Neuronal stem cell (in vitro differentiated cells): Measurements from ENCODE around the gene PRR23C.
A peak's percentile ranks its signal among the peaks of the same experiment; 100 is the strongest.

Source experiments
- DNase-seq: peaks from one replicate; pipeline ENCODE4 v3.0.0-alpha.2; 2013; ENCODE audit warnings: low spot score
- H2AFZ ChIP-seq: one replicate; pipeline ENCODE4 v1.6.1; 2013; ENCODE audit warnings: mild to moderate bottlenecking, low read length, inconsistent platforms
- H2AK5ac ChIP-seq: 2 replicates; pipeline ENCODE4 v1.6.1; 2013; ENCODE audit warnings: low read depth, mild to moderate bottlenecking, inconsistent platforms, low read length, moderate library complexity, mixed read lengths
- H2BK120ac ChIP-seq: 2 replicates; pipeline ENCODE4 v1.6.1; 2013; ENCODE audit warnings: low read depth, mild to moderate bottlenecking, inconsistent platforms, low read length, moderate library complexity, mixed read lengths
- H2BK12ac ChIP-seq: one replicate; pipeline ENCODE4 v1.6.1; 2013; ENCODE audit warnings: low read length, inconsistent platforms
- H2BK15ac ChIP-seq: 2 replicates; pipeline ENCODE4 v1.6.1; 2013; ENCODE audit warnings: mild to moderate bottlenecking, low read length, inconsistent platforms, mixed read lengths
- H2BK5ac ChIP-seq: one replicate; pipeline ENCODE4 v1.6.1; 2013; ENCODE audit warnings: inconsistent platforms, mild to moderate bottlenecking, low read length, moderate library complexity
- H3K14ac ChIP-seq: one replicate; pipeline ENCODE4 v1.6.1; 2013; ENCODE audit warnings: low read length, inconsistent platforms
- H3K18ac ChIP-seq: 2 replicates; pipeline ENCODE4 v1.6.1; 2013; ENCODE audit warnings: low read length, inconsistent platforms
- H3K23ac ChIP-seq: 2 replicates; pipeline ENCODE4 v1.6.1; 2013; ENCODE audit warnings: low read depth, mild to moderate bottlenecking, mixed read lengths, low read length, inconsistent platforms; ENCODE audit not compliant: poor library complexity
- H3K27ac ChIP-seq: replicated peaks from 3 replicates; pipeline ENCODE4 v1.5.1; 2013; ENCODE audit warnings: low read length, inconsistent platforms
- H3K27me3 ChIP-seq, 3 experiments: 2 replicates each; pipeline ENCODE4 v1.6.1; 2013; ENCODE audit warnings: low read length in 3 of 3, mild to moderate bottlenecking in 2 of 3, inconsistent platforms in 1 of 3, low read depth in 1 of 3, mixed read lengths in 1 of 3, moderate library complexity in 1 of 3; ENCODE audit not compliant: control insufficient read depth in 3 of 3, insufficient read depth in 3 of 3
- H3K36me3 ChIP-seq, 2 donors: replicated peaks in 1 of 2; 2 replicates each; pipeline ENCODE4 v1.6.1; 2013; ENCODE audit warnings: low read length in 2 of 2; ENCODE audit not compliant: control insufficient read depth in 2 of 2, insufficient read depth in 2 of 2
- H3K4ac ChIP-seq: 2 replicates; pipeline ENCODE4 v1.6.1; 2013; ENCODE audit warnings: inconsistent platforms, mild to moderate bottlenecking, low read length, moderate library complexity
- H3K4me1 ChIP-seq, 2 donors: 1 replicate in 1 of 2; 2 replicates in 1 of 2; pipeline ENCODE4 v1.6.1; 2013; ENCODE audit warnings: low read length in 2 of 2, low read depth in 1 of 2; ENCODE audit not compliant: control insufficient read depth in 2 of 2, insufficient read depth in 1 of 2
- H3K4me2 ChIP-seq: one replicate; pipeline ENCODE4 v1.6.1; 2013; ENCODE audit warnings: mild to moderate bottlenecking, low read length, inconsistent platforms; ENCODE audit not compliant: insufficient read depth, poor library complexity, severe bottlenecking
- H3K4me3 ChIP-seq, 2 donors: 2 replicates each; pipeline ENCODE4 v1.5.1; 2013; ENCODE audit warnings: low read length in 2 of 2, mild to moderate bottlenecking in 2 of 2, inconsistent platforms in 1 of 2, moderate library complexity in 1 of 2
- H3K79me1 ChIP-seq: one replicate; pipeline ENCODE4 v1.6.1; 2013; ENCODE audit warnings: low read depth, mild to moderate bottlenecking, inconsistent platforms, low read length, moderate library complexity
- H3K9ac ChIP-seq: one replicate; pipeline ENCODE4 v1.6.1; 2013; ENCODE audit warnings: mild to moderate bottlenecking, low read depth, low read length, inconsistent platforms; ENCODE audit not compliant: poor library complexity
- H3K9me3 ChIP-seq, 2 donors: replicated peaks in 1 of 2; 2 replicates each; pipeline versions ENCODE3 to v1.6.1; 2013; ENCODE audit warnings: low read length in 2 of 2, mild to moderate bottlenecking in 2 of 2, inconsistent platforms in 1 of 2, low read depth in 1 of 2, mixed read lengths in 1 of 2, moderate library complexity in 1 of 2; ENCODE audit not compliant: control insufficient read depth in 2 of 2, insufficient read depth in 1 of 2
- H4K8ac ChIP-seq: one replicate; pipeline ENCODE4 v1.6.1; 2013; ENCODE audit warnings: low read depth, mild to moderate bottlenecking, inconsistent platforms, low read length, moderate library complexity
- H4K91ac ChIP-seq: one replicate; pipeline ENCODE4 v1.6.1; 2013; ENCODE audit warnings: low read length, low read depth, mild to moderate bottlenecking, inconsistent platforms; ENCODE audit not compliant: poor library complexity
- WGBS, 2 donors: extraction: QIAGEN DNeasy Blood & Tissue Kit; methylation state at CpG; one replicate each; pipeline ENCODE4 v1.1.7; 2013; ENCODE audit warnings: missing lambda C conversion rate in 2 of 2, mixed read lengths in 1 of 2; ENCODE audit not compliant: insufficient read length in 2 of 2, insufficient replicate concordance in 1 of 2; ENCODE audit errors: extremely low coverage in 2 of 2; 5-methylcytosine and 5-hydroxymethylcytosine counted together

PRR23C gene

DNA sequence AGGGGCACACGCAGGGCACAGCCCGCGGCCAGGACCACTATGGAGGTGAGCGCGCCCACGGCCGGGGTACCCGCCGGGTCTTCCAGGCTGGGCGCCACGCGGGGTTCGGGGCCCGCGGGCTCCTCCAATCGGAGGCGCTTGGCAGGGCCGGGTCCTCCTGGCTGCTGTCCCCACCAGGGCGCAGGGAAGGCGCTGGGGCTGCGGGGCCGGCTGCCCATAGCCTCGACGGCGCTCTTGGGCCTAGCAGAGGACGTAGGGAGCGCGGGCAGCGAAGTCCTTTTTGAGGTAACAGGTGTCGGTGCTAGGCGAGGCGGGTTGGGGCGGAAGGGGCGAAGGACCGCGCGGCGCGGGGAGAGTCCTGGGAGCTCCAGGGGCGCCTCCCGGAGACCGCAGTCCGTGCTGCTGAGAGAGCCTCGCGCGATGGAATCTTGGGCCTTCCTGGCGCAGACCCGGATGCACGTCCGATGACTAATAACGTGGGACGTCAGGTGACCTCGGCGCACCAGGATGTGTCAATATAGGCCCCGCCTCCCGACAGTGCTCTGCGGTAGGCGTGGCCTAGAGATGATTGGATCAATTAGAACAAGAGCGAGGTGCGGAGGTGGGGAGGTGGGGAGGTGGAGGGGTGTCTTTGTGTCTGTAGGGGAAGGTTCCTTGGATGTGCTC lies 38.5 kb downstream of the PRR23C start, which contains the start of gene PRR23A:
PRR23A (minus strand) TSS at position 218 of the 666 bp plus-strand sequence; CDS start at position 218, 0 bp downstream.
- Histone ChIP-seq H4K8ac (no peak within 1 kb of the TSS), H3K36me3 (no peaks in the 10 kb centered on the region), H3K4me2 (no peak within 1 kb of the TSS), H2BK5ac (no peak within 1 kb of the TSS), H3K23ac (no peak within 1 kb of the TSS), H3K79me1 (no peaks in the 10 kb centered on the region), H3K27ac (no peak within 1 kb of the TSS), H3K18ac (no peak within 1 kb of the TSS), H2AK5ac (no peak within 1 kb of the TSS), H3K9ac (no peak within 1 kb of the TSS), H3K14ac (peak within 1 kb of the TSS; percentile 56), H3K4ac (no peak within 1 kb of the TSS), H3K9me3 (peaks cover 0 to 3% of the 10 kb centered on the region in 2 donors), H4K91ac (no peak within 1 kb of the TSS), H2BK120ac (no peak within 1 kb of the TSS), H3K4me3 (peak within 1 kb of the TSS in 1 of 2 donors; percentile 51), H2BK15ac (no peak within 1 kb of the TSS), H3K4me1 (no peaks in the 10 kb centered on the region), H2AFZ (no peak within 1 kb of the TSS), H2BK12ac (no peak within 1 kb of the TSS), H3K27me3 (no peaks in the 10 kb centered on the region)
- WGBS, 2 donors, result no CpG with 5 or more reads among the region's 60 CpGs
- no peak for DNase-seq

DNA sequence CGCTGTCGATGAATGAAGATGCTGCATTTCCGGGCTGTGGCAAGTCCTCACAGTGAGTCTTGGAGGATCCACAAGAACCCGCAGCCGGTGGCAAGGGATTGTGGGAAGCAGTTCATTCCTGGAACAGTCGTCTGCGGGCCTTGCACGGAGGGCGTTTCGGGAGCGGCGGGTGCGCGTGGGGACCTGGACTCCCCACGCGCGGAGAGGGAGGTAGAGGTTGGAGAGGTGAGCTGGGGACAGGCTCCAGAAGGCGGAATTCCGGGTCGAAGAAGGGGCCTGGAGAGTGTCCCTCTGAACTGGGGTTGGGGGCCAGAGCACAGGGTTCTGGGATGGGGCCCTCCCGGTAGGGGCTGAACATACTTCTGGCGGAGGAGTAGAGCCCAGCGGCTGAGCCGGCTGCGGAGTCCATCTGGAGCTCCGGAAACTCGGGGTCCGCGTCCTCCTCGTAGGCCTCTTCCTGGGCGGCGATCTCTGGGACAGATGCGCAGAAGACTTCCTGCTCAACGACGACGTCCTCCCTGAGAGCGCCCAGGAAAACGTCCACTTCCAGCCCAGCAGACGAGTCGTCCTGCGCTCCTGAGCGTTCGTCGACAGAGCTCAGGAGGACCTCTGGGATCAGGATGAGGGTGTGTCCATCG lies 39.2 kb downstream of the PRR23C start:
- Histone ChIP-seq H2BK120ac (no peak overlapping the region), H3K79me1 (no peaks in the 10 kb centered on the region), H3K4me2 (no peak overlapping the region), H3K4me3 (no peak overlapping the region), H3K14ac (peak overlapping the region; percentile 56), H3K4ac (no peak overlapping the region), H2BK15ac (no peak overlapping the region), H3K27me3 (no peaks in the 10 kb centered on the region), H3K36me3 (no peaks in the 10 kb centered on the region), H3K23ac (no peak overlapping the region), H2AK5ac (no peak overlapping the region), H3K9ac (no peak overlapping the region), H3K18ac (no peak overlapping the region), H2BK12ac (no peak overlapping the region), H2AFZ (no peak overlapping the region), H2BK5ac (no peak overlapping the region), H4K8ac (no peak overlapping the region), H3K9me3 (peaks cover 0 to 3% of the 10 kb centered on the region in 2 donors), H4K91ac (no peak overlapping the region), H3K27ac (no peak overlapping the region), H3K4me1 (no peaks in the 10 kb centered on the region)
- no peak for DNase-seq
- WGBS, 2 donors, result no CpG with 5 or more reads among the region's 45 CpGs

DNA sequence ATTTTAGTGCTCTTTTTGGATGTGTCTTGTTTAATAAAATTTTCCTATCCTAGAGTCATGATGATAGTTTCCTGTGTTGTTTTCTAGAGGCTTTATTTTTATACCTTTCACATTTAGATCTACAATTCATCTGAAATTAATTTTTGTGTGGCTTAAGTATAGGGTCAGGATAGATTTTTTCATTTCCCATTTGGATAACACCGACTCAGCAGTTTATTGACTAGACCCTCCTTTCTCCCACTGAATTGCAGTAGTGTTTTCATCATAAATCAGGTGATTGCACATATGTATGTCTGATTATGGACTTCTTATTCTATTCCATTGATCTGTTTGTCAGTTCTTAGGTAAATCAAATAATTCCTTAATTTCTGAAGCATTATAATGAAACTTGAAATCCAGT lies 49.0 kb downstream of the PRR23C start:
- Histone ChIP-seq H4K8ac (no peak overlapping the region), H3K4me2 (no peak overlapping the region), H4K91ac (no peak overlapping the region), H3K79me1 (no peaks in the 10 kb centered on the region), H3K23ac (no peak overlapping the region), H3K14ac (no peak overlapping the region), H2BK120ac (no peak overlapping the region), H3K27ac (no peak overlapping the region), H3K9me3 (no peaks in the 10 kb centered on the region), H3K36me3 (no peaks in the 10 kb centered on the region), H3K4me1 (no peaks in the 10 kb centered on the region), H3K27me3 (no peaks in the 10 kb centered on the region), H2BK5ac (no peak overlapping the region), H3K4ac (no peak overlapping the region), H2BK12ac (no peak overlapping the region), H2AFZ (no peak overlapping the region), H2BK15ac (no peak overlapping the region), H3K18ac (no peak overlapping the region), H2AK5ac (no peak overlapping the region), H3K9ac (no peak overlapping the region), H3K4me3 (no peak overlapping the region)
- no peak for DNase-seq
- no CpG with 5 or more reads among the region's 1 CpG for WGBS, 2 donors
